Sigmoid colon (tissue), 7 donors: ENCODE measurements around the gene AKAP14. TPM values are rescaled to one million over a fixed set of nuclear protein-coding genes. Genes with fewer than 3 reads are reported as not detected.
"Not testable (repeated sequence)": the region's sequence is repeated elsewhere in the genome, so short reads cannot be mapped to it uniquely, and the experiment has no call there.

Experiments used
- DNase-seq: peaks from one replicate; pipeline ENCODE4 v3.0.0-alpha.2; 2019
- H3K27ac ChIP-seq, 4 donors: fragments of 200-600 bp; sonication (generic); one replicate each; pipeline ENCODE4 v1.5.1; 2016 to 2019; ENCODE audit warnings: mild to moderate bottlenecking in 1 of 4
- H3K27me3 ChIP-seq, 3 donors: fragments of 200-600 bp; sonication (generic); one replicate each; pipeline ENCODE4 v1.5.1; 2019; ENCODE audit warnings: mild to moderate bottlenecking in 1 of 3
- H3K36me3 ChIP-seq, 4 donors: fragments of 200-600 bp; sonication (generic); one replicate each; pipeline ENCODE4 v1.5.1; 2016 to 2019
- H3K4me1 ChIP-seq, 4 donors: fragments of 200-600 bp; sonication (generic); one replicate each; pipeline ENCODE4 v1.5.1; 2017 to 2019
- H3K4me3 ChIP-seq, 4 donors: fragments of 200-600 bp; sonication (generic); one replicate each; pipeline ENCODE4 v1.5.1; 2017 to 2019; ENCODE audit warnings: mild to moderate bottlenecking in 2 of 4, moderate library complexity in 1 of 4
- H3K9me3 ChIP-seq, 4 donors: fragments of 200-600 bp in 3 of 4; sonication (generic) in 3 of 4; one replicate each; pipeline versions ENCODE4 v1.5.1 to v1.6.1; 2013 to 2019
- EP300 ChIP-seq, 4 donors: sonication (generic); formaldehyde crosslinking; IDR thresholded peaks; one replicate each; pipeline ENCODE4 v1.6.1; 2017; ENCODE audit warnings: antibody characterized with exemption in 4 of 4
- POLR2A ChIP-seq, 2 donors: fragments of 450-650 bp; IDR thresholded peaks; one replicate each; pipeline ENCODE4 v1.6.1; 2016; ENCODE audit warnings: antibody characterized with exemption in 2 of 2, mild to moderate bottlenecking in 2 of 2, moderate library complexity in 2 of 2
- POLR2AphosphoS5 ChIP-seq, 4 donors: sonication (generic); formaldehyde crosslinking; IDR thresholded peaks; one replicate each; pipeline ENCODE4 v1.6.1; 2017; ENCODE audit warnings: antibody characterized with exemption in 4 of 4
- WGBS, 2 donors: extraction: QIAGEN DNeasy Blood & Tissue Kit; methylation state at CpG; one replicate each; pipeline ENCODE4 v1.1.7; 2013; 5-methylcytosine and 5-hydroxymethylcytosine counted together
- intact Hi-C: fragments of 100-400 bp; cut with DNase I; formaldehyde crosslinking; loops from one replicate; pipeline ENCODE4 v1.15.1; 2023
- polyA plus RNA-seq, 3 donors: library from polyadenylated mRNA; stranded (reverse); fragments of 200-250 nt; gene quantifications; one replicate each; pipeline ENCODE4 v1.2.3, GENCODE V29; 2013
- total RNA-seq, 4 donors: library from RNA; depleted of rRNA; stranded (reverse); fragments of >200 nt; gene quantifications; one replicate each; pipeline ENCODE4 v1.1.0, GENCODE V29; 2016
- TF ChIP-seq, protein P1 (sequence below), 4 experiments: fragments of 450-650 bp in 3 of 4; fragments of 200-600 bp in 1 of 4; IDR thresholded peaks; one replicate each; pipeline ENCODE4 v1.5.1; 2016 to 2019; ENCODE audit warnings: antibody characterized with exemption in 4 of 4, mild to moderate bottlenecking in 3 of 4, moderate library complexity in 2 of 4
- donor health status: healthy with polysubstance abuse.
- donor health status: Bipolar disorder and iron deficiency.
- donor health status: healthy.

The AKAP14 gene
- total and polyA plus RNA-seq, 7 donors, result not detected

DNA sequence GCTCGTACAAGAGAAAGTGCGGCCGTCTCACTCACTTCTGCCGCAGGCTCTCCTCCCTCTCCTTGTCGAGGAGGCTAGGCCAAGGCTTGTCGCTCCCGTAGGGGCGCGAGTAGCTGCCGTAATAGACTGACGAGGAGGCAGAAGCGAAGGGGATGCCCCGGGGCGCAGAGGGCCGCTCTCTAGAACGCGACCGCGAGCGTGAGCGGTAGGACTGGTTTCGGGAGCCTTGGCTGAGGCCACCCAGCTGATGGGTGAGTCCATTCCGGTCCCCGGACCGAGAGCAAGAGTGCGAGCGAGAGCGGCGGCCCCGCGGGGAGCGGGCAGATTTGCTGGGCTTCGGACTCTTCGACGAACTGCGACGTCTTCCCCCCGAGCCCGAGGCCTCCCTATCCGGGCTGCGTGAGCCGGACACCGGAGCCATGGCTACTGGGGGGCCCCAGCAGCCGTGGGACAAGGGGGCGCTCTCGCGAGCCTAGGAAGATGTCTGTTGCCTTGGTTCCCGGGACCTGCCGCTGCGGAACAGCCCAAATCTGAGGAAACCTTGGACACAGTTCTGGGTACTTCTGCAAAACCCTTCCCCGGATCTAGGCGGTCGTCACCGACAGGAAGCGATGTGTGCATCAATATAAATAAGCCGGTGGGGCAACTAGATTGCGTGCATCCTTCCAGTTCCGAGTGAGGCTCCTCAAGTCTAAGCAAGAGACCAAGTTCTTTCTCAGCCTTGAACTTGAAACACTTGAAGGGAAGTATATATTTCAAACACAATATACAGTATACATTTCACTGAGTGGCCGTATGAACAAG is 47.7 kb downstream of the AKAP14 start, which contains the start of gene NKAP:
Gene NKAP (minus strand): TSS at position 567 of the 804 bp plus-strand sequence. CDS start 146 bp downstream, at position 421.
- peak within 1 kb of the TSS; percentile 63 to 72 (median 70) for H3K4me3 ChIP-seq
- WGBS, 2 donors, result 0 to 1% methylated on average over 59 of the region's 59 CpGs
- H3K36me3 ChIP-seq, result no peaks in the 10 kb centered on the region
- no peaks in the 10 kb centered on the region for H3K9me3 ChIP-seq
- peak within 1 kb of the TSS; percentile 87 to 93 (median 90) for H3K27ac ChIP-seq
- intact Hi-C loops, result loop anchor here (5.0 kb wide), 1 partner anchor 151 kb away; the partner anchor contains the start of gene RPL39
- peak; percentile 90 for DNase-seq
- peak; percentile 50 to 77 (median 72) for TF ChIP-seq POLR2AphosphoS5 (IDR thresholded peaks at IDR 0.05)
- TF ChIP-seq POLR2A (IDR thresholded peaks at IDR 0.05), result peak; percentile 25 to 38
- TF ChIP-seq, protein P1, sequence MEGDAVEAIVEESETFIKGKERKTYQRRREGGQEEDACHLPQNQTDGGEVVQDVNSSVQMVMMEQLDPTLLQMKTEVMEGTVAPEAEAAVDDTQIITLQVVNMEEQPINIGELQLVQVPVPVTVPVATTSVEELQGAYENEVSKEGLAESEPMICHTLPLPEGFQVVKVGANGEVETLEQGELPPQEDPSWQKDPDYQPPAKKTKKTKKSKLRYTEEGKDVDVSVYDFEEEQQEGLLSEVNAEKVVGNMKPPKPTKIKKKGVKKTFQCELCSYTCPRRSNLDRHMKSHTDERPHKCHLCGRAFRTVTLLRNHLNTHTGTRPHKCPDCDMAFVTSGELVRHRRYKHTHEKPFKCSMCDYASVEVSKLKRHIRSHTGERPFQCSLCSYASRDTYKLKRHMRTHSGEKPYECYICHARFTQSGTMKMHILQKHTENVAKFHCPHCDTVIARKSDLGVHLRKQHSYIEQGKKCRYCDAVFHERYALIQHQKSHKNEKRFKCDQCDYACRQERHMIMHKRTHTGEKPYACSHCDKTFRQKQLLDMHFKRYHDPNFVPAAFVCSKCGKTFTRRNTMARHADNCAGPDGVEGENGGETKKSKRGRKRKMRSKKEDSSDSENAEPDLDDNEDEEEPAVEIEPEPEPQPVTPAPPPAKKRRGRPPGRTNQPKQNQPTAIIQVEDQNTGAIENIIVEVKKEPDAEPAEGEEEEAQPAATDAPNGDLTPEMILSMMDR (IDR thresholded peaks at IDR 0.05), result no peak
- peaks cover 0 to 15% (median 9%) of the 10 kb centered on the region in 4 donors for H3K4me1 ChIP-seq
- no peaks in the 10 kb centered on the region for H3K27me3 ChIP-seq

DNA sequence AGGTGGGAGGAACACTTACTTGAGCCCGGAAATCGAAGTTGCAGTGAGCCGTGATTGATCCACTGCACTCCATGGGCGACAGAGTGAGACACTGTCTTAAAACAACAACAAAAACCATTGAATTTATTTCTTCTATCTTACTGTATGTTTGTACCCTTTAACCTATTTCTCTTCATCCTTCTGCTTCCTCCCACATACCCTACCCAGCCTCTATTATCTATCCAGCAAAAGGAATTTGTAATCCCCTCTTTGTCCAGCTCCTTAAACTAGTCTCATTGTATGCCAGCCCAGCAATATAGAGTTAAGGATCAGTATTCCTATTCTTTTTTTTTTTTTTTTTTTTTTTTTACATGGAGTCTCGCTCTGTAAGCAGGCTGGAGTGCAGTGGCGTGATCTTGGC is 49.8 kb downstream of the AKAP14 start:
- H3K27me3 ChIP-seq, result no peaks in the 10 kb centered on the region
- no peaks in the 10 kb centered on the region for H3K9me3 ChIP-seq
- no peak for TF ChIP-seq EP300 (IDR thresholded peaks at IDR 0.05)
- intact Hi-C loops, result no loop called here
- no peak overlapping the region for H3K4me3 ChIP-seq
- peaks cover 0 to 15% (median 9%) of the 10 kb centered on the region in 4 donors for H3K4me1 ChIP-seq
- no peaks in the 10 kb centered on the region for H3K36me3 ChIP-seq
- WGBS, 2 donors, result 76 to 77% methylated on average over 6 of the region's 6 CpGs
- DNase-seq, result no peak
- H3K27ac ChIP-seq, result no peak overlapping the region

DNA sequence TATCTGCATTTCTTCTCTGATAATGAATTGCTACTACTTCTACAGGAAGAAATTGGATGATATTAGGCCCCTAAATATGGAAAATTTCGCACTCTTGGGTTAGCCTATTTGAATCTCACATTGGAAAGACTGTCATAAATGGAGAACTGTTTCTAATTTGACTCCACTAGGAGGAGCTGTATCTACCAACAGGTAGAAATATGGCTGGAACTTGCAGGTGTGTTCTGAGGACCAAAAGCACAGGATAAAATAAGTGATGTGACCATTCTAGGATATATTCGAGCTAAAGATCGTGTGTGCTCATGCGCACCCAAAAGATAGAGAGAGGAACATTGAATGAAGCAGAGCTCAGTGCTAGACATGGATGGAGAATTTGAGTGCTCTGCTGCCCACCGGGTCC is 52.7 kb downstream of the AKAP14 start:
- no peak for TF ChIP-seq POLR2AphosphoS5 (IDR thresholded peaks at IDR 0.05)
- TF ChIP-seq, protein P1 (IDR thresholded peaks at IDR 0.05), result no peak
- no peak for TF ChIP-seq EP300 (IDR thresholded peaks at IDR 0.05)
- no peak for TF ChIP-seq POLR2A (IDR thresholded peaks at IDR 0.05)
- H3K9me3 ChIP-seq, result no peaks in the 10 kb centered on the region
- intact Hi-C loops, result no loop called here
- DNase-seq, result no peak
- no peak overlapping the region for H3K27ac ChIP-seq
- H3K4me3 ChIP-seq, result no peak overlapping the region
- no peaks in the 10 kb centered on the region for H3K36me3 ChIP-seq
- WGBS, 2 donors, result 78 to 83% methylated on average over 5 of the region's 5 CpGs
- H3K4me1 ChIP-seq, result no peaks in the 10 kb centered on the region
- no peaks in the 10 kb centered on the region for H3K27me3 ChIP-seq

DNA sequence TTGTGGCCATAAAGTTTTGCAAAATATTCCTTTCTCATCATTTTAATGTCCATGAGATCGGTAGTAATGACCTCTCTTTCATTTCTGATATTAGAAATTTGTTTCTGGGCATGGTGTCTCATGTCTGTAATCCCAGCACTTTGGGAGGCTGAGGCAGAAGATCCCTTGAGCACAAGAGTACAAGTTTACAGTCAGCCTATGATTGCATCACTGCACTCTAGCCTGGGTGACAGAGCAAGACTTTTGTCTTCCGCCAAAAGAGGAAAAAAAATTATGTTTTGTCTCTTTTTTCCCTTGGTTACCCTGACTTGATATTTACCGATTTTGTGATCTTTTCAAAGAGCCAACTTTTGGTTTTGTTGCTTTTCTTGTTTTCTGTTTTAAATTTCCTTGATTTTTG is 58.7 kb downstream of the AKAP14 start:
- no peaks in the 10 kb centered on the region for H3K4me1 ChIP-seq
- H3K27me3 ChIP-seq, result no peaks in the 10 kb centered on the region
- H3K27ac ChIP-seq, result no peak overlapping the region
- no peaks in the 10 kb centered on the region for H3K9me3 ChIP-seq
- no peaks in the 10 kb centered on the region for H3K36me3 ChIP-seq
- no peak overlapping the region for H3K4me3 ChIP-seq
- TF ChIP-seq POLR2AphosphoS5 (IDR thresholded peaks at IDR 0.05) (no peak), POLR2A (IDR thresholded peaks at IDR 0.05) (no peak), EP300 (IDR thresholded peaks at IDR 0.05) (no peak)
- TF ChIP-seq, protein P1 (IDR thresholded peaks at IDR 0.05), result no peak
- intact Hi-C loops, result no loop called here
- WGBS, 2 donors, result 81 to 83% methylated on average over 3 of the region's 3 CpGs
- no peak for DNase-seq

DNA sequence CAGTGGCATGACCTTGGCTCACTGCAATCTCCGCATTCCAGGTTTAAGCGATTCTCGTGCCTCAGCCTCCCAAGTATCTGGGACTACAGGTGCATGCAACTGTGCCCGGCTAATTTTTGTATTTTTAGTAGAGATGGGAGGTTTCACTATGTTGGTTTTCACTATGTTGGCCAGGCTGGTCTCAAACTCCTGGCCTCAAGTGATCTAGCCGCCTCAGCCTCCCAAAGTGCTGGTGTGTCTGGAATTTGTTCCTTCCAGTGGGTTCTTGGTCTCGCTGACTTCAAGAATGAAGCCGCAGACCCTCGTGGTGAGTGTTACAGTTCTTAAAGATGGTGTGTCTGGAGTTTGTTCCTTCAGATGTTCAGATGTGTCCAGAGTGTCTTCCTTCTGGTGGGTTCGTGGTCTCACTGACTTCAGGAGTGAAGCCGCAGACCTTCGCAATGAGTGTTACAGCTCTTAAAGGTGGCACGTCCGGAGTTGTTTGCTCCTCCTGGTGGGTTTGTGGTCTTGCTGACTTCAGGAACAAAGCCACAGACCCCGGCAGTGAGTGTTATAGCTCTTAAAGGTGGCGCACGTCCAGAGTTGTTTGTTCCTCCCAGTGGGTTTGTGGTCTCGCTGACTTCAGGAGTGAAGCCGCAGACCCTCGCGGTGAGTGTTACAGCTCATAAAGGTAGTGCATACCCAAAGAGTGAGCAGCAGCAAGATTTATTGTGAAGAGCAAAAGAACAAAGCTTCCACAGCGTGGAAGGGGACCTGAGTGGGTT is 60.3 kb downstream of the AKAP14 start:
- H3K4me1 ChIP-seq, intact Hi-C loops, H3K27me3 ChIP-seq, DNase-seq, H3K4me3 ChIP-seq, H3K27ac ChIP-seq, H3K9me3 ChIP-seq, H3K36me3 ChIP-seq: not testable (repeated sequence)
- WGBS, 2 donors, result 64 to 85% methylated on average over 21 of the region's 21 CpGs
